OCI-LY3 (cell line): ENCODE data around the gene SHROOM4.

Experiments
- H2AFZ ChIP-seq: fragments of 200-600, 300-600 bp; shearing (Covaris generic); 2 replicates; pipeline ENCODE4 v1.6.0; 2014; ENCODE audit warnings: antibody characterized with exemption, low read depth, low read length
- H3K27ac ChIP-seq: fragments of 200-600, 300-600 bp; sonication (generic); 2 replicates; pipeline ENCODE4 v1.5.1; 2014; ENCODE audit warnings: mild to moderate bottlenecking, low read length, moderate library complexity, mixed read lengths
- H3K27me3 ChIP-seq: fragments of 200-600, 300-600 bp; sonication (generic); 2 replicates; pipeline ENCODE4 v1.6.1; 2014; ENCODE audit warnings: low read depth, low read length, mixed read lengths
- H3K36me3 ChIP-seq: fragments of 200-600, 300-600 bp; sonication (generic); replicated peaks from 2 replicates; pipeline ENCODE3; 2014; ENCODE audit warnings: low read depth, low read length, mixed read lengths
- H3K4me1 ChIP-seq: fragments of 300-600, 200-600 bp; sonication (generic); 2 replicates; pipeline ENCODE4 v1.6.1; 2014; ENCODE audit warnings: low read length, mixed read lengths
- H3K4me2 ChIP-seq: fragments of 200-600, 300-600 bp; sonication (generic); 2 replicates; pipeline ENCODE4 v1.6.1; 2014; ENCODE audit warnings: low read length, mixed read lengths
- H3K4me3 ChIP-seq: fragments of 300-600, 200-600 bp; sonication (generic); 2 replicates; pipeline ENCODE4 v1.5.1; 2014; ENCODE audit warnings: antibody characterized with exemption, mild to moderate bottlenecking, low read length, moderate library complexity
- H3K79me2 ChIP-seq: fragments of 300-600, 200-600 bp; shearing (Covaris generic); 2 replicates; pipeline ENCODE4 v1.6.1; 2014; ENCODE audit warnings: mild to moderate bottlenecking, low read length, mixed read lengths
- H3K9ac ChIP-seq: fragments of 300-600, 200-600 bp; shearing (Covaris generic); 2 replicates; pipeline ENCODE4 v1.6.0; 2014; ENCODE audit warnings: mild to moderate bottlenecking, low read length, moderate library complexity
- H3K9me3 ChIP-seq: fragments of 200-600, 300-600 bp; shearing (Covaris generic); 2 replicates; pipeline ENCODE4 v1.6.1; 2014; ENCODE audit warnings: low read length, mixed read lengths; ENCODE audit not compliant: insufficient read depth
- H4K20me1 ChIP-seq: fragments of 200-600, 300-600 bp; sonication (generic); 2 replicates; pipeline ENCODE4 v1.6.1; 2016; ENCODE audit warnings: low read length, mixed read lengths; ENCODE audit not compliant: insufficient read depth
- EZH2phosphoT487 ChIP-seq: fragments of 200-600 bp; shearing (Covaris generic); IDR thresholded peaks from 2 replicates; pipeline ENCODE4 v1.6.1; 2018; ENCODE audit warnings: antibody characterized with exemption, mixed run types, low read depth
- TF ChIP-seq, protein P1 (sequence below): fragments of 200-600, 300-600 bp; sonication (generic); IDR thresholded peaks from 2 replicates; pipeline ENCODE4 v1.5.1; 2014; ENCODE audit warnings: antibody characterized with exemption, low read length, low read depth

SHROOM4 gene

DNA sequence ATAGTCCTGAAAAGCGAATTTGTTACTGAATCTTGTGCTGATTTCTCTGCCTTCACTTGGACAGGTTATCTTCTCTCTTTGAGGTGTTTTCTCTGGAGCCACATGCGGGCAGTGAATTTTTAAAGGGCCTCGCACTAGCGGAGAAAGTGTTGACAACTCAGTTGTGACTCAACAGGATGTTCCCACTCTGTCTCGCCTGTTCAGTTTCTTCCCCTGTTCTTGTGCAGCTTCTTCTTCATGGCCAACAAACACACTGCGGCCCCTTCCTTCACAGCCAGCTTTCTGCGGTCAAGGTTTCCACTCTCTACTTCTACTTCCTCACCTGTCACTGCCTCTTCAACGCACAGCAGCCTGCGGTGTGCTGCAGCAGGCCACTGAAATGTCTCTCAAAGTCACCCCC, 1.1 kb upstream of the SHROOM4 start:
- no peak for TF ChIP-seq EZH2phosphoT487
- TF ChIP-seq, protein P1, sequence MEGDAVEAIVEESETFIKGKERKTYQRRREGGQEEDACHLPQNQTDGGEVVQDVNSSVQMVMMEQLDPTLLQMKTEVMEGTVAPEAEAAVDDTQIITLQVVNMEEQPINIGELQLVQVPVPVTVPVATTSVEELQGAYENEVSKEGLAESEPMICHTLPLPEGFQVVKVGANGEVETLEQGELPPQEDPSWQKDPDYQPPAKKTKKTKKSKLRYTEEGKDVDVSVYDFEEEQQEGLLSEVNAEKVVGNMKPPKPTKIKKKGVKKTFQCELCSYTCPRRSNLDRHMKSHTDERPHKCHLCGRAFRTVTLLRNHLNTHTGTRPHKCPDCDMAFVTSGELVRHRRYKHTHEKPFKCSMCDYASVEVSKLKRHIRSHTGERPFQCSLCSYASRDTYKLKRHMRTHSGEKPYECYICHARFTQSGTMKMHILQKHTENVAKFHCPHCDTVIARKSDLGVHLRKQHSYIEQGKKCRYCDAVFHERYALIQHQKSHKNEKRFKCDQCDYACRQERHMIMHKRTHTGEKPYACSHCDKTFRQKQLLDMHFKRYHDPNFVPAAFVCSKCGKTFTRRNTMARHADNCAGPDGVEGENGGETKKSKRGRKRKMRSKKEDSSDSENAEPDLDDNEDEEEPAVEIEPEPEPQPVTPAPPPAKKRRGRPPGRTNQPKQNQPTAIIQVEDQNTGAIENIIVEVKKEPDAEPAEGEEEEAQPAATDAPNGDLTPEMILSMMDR, result no peak
- H3K36me3 ChIP-seq, result no peaks in the 10 kb centered on the region
- H3K9ac ChIP-seq, result no peak overlapping the region
- no peak overlapping the region for H2AFZ ChIP-seq
- no peak overlapping the region for H3K27ac ChIP-seq
- H3K27me3 ChIP-seq, result no peaks in the 10 kb centered on the region
- H3K4me2 ChIP-seq, result no peak overlapping the region
- no peaks in the 10 kb centered on the region for H3K79me2 ChIP-seq
- no peaks in the 10 kb centered on the region for H3K9me3 ChIP-seq
- no peak overlapping the region for H3K4me3 ChIP-seq
- no peaks in the 10 kb centered on the region for H4K20me1 ChIP-seq
- H3K4me1 ChIP-seq, result no peaks in the 10 kb centered on the region

DNA sequence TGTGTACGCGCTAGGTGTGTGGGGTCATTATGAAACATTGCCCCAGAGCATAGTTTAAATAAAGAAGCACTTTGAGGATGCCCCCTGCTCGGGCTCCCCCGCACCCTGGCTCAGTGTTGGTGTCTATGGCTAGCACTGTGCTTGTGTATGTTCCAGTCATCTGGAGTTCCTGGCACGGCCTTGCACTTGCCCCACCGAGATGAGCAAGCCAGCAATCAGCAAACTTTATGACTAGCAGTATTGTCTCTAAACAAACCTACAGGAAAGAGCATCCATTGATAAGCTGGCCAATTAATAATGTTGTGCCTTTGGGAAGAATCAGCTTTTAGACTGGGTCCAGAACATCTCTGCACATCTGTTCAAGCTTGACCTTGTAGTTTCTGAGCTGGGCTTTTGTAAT, 707 bp upstream of the SHROOM4 start:
- H4K20me1 ChIP-seq, result no peaks in the 10 kb centered on the region
- no peaks in the 10 kb centered on the region for H3K36me3 ChIP-seq
- no peaks in the 10 kb centered on the region for H3K9me3 ChIP-seq
- no peak overlapping the region for H3K4me2 ChIP-seq
- TF ChIP-seq, protein P1, result no peak
- TF ChIP-seq EZH2phosphoT487, result no peak
- no peak overlapping the region for H2AFZ ChIP-seq
- no peaks in the 10 kb centered on the region for H3K79me2 ChIP-seq
- H3K4me1 ChIP-seq, result no peaks in the 10 kb centered on the region
- no peak overlapping the region for H3K9ac ChIP-seq
- H3K27ac ChIP-seq, result no peak overlapping the region
- H3K4me3 ChIP-seq, result no peak overlapping the region
- H3K27me3 ChIP-seq, result no peaks in the 10 kb centered on the region

DNA sequence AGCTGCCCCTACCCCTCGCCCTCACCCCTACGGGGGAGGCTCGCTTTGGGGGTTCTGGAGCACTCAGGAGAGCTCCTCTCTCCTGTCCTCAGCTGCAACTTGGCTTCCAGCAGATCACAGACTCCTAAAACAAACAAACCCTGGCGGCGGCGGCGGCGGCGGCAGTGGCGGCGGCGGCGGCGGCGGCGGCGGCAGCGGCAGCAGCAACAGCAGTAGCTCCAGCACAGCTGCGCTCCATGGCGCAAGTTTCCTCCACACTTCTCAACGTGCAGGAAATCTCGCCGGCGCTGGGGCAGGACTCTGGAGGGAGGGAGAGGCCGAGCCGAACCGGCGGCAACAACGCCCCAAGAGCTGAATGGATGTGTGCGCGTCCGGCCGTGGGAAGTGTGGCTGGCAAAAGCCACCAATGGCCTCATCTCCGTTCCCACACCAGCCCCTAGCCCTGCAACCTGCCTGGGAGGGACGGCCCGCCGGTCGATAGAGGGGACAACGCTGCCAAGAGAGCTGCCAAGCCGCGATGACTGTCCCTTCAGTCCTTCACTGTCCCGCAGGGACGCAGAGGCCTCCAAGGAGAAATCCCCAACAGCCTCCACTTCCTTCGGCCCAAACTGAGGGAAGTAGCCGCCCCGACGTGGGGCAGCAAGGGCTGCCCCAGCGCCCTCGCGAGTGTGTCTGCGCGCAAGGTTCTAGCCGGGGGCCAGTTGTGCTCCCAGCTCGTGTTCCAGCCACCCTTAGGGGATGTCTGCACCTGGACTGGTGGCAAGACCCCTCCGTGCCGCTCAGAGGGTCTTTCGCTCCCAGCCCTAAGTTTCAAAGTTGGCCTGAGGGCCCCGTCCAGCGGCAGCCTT, 775 bp downstream of the SHROOM4 start:
- no peaks in the 10 kb centered on the region for H4K20me1 ChIP-seq
- H3K4me2 ChIP-seq, result no peak overlapping the region
- no peak overlapping the region for H3K4me3 ChIP-seq
- H2AFZ ChIP-seq, result no peak overlapping the region
- H3K36me3 ChIP-seq, result no peaks in the 10 kb centered on the region
- no peaks in the 10 kb centered on the region for H3K79me2 ChIP-seq
- TF ChIP-seq, protein P1, result no peak
- TF ChIP-seq EZH2phosphoT487, result no peak
- no peaks in the 10 kb centered on the region for H3K27me3 ChIP-seq
- H3K4me1 ChIP-seq, result no peaks in the 10 kb centered on the region
- no peak overlapping the region for H3K9ac ChIP-seq
- no peak overlapping the region for H3K27ac ChIP-seq
- no peaks in the 10 kb centered on the region for H3K9me3 ChIP-seq

DNA sequence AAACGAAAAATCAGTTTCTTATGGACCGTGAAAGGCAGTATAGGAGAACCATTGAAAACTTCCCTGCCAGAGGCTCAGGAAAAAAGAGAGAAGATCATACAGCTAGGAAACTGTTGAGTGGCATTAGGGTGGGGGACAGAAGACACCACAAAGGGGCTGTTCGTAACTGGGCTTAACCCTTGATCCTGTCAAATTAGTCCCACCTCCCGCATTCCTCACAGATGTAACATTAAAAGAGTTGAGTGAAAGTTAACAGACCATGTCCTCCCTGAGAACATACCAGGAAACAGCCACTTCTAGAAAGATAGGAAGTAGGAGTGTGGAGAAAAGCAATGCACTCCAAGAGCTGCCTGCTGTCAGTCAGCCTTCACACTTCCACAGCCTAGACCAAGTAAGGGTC, 8.7 kb downstream of the SHROOM4 start:
- no peak for TF ChIP-seq EZH2phosphoT487
- TF ChIP-seq, protein P1, result no peak
- H3K27me3 ChIP-seq, result no peaks in the 10 kb centered on the region
- H3K27ac ChIP-seq, result no peak overlapping the region
- H3K79me2 ChIP-seq, result no peaks in the 10 kb centered on the region
- no peaks in the 10 kb centered on the region for H4K20me1 ChIP-seq
- no peak overlapping the region for H2AFZ ChIP-seq
- no peaks in the 10 kb centered on the region for H3K4me1 ChIP-seq
- H3K9me3 ChIP-seq, result no peaks in the 10 kb centered on the region
- no peak overlapping the region for H3K9ac ChIP-seq
- no peak overlapping the region for H3K4me2 ChIP-seq
- H3K36me3 ChIP-seq, result no peaks in the 10 kb centered on the region
- no peak overlapping the region for H3K4me3 ChIP-seq
